ENCODE results near the gene ARHGAP31. TPM values are rescaled to one million over a fixed set of nuclear protein-coding genes. Genes with fewer than 3 reads are reported as not detected.

The ARHGAP31 gene
- total RNA-seq, 1 donor = 15.1 TPM

GRCh38 chr3:119310071-119310470, 15.9 kb downstream of the ARHGAP31 start:
- H3K4me3 ChIP-seq (ENCODE audit: low read depth, low read length) = no peak overlapping the region
- DNase-seq (ENCODE audit: low read depth) = peak; percentile 93

GRCh38 chr3:119311081-119311925, 17.1 kb downstream of the ARHGAP31 start:
- TF ChIP-seq, protein P1, sequence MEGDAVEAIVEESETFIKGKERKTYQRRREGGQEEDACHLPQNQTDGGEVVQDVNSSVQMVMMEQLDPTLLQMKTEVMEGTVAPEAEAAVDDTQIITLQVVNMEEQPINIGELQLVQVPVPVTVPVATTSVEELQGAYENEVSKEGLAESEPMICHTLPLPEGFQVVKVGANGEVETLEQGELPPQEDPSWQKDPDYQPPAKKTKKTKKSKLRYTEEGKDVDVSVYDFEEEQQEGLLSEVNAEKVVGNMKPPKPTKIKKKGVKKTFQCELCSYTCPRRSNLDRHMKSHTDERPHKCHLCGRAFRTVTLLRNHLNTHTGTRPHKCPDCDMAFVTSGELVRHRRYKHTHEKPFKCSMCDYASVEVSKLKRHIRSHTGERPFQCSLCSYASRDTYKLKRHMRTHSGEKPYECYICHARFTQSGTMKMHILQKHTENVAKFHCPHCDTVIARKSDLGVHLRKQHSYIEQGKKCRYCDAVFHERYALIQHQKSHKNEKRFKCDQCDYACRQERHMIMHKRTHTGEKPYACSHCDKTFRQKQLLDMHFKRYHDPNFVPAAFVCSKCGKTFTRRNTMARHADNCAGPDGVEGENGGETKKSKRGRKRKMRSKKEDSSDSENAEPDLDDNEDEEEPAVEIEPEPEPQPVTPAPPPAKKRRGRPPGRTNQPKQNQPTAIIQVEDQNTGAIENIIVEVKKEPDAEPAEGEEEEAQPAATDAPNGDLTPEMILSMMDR (IDR thresholded peaks at IDR 0.05; ENCODE audit: insufficient read depth, low read depth, low read length) = no peak
- no peak overlapping the region for H3K4me3 ChIP-seq (ENCODE audit: low read depth, low read length)
- DNase-seq (ENCODE audit: low read depth) = peak; percentile 73

More at GRCh38 chr3:119310071-119310470, 15.9 kb downstream of the ARHGAP31 start:
- TF ChIP-seq, protein P1 (IDR thresholded peaks at IDR 0.05; ENCODE audit: insufficient read depth, low read depth, low read length) = no peak

DNA sequence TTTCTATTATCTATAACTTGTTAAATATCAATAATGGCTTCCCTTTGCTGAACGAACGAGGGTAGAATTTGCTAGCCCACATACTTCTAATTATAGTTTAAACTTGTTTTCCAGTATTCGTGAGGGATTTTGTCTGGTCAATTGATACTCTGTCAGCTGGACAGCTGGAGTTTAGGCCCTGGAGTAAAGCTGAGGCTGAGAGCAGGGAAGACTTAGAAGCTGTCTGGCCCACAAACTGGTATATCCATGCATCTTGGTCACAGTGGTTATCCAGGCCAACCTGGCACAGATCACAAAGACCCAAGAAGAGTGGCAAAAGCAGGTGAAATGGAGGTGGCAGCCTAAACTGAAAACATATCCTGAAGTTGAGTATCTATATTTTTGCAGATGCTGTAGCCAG, 19.3 kb downstream of the ARHGAP31 start:
- TF ChIP-seq, protein P1 (IDR thresholded peaks at IDR 0.05; ENCODE audit: insufficient read depth, low read depth, low read length) = no peak
- DNase-seq (ENCODE audit: low read depth) = no peak
- H3K4me3 ChIP-seq (ENCODE audit: low read depth, low read length) = no peak overlapping the region

DNA sequence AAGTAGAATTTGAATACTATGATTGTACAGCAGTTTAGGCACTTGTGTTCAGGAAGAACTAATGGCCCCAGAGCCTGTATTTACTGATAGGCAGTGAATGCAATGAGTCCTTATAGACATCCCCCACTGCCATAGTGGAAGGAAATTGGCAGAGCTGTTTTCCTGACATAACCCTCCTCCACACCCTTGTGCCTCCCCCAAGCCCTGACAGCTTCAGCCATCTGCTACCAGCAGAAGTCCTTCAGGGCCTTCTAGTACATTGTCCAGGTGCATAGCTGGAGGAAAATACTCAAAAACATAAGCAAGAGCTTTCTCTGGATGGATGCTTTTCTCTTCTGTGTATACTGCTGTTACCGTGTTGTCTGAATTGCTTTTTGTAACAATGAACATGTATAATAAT, 20.6 kb downstream of the ARHGAP31 start:
- no peak overlapping the region for H3K4me3 ChIP-seq (ENCODE audit: low read depth, low read length)
- TF ChIP-seq, protein P1 (IDR thresholded peaks at IDR 0.05; ENCODE audit: insufficient read depth, low read depth, low read length) = no peak
- no peak for DNase-seq (ENCODE audit: low read depth)

GRCh38 chr3:119315600-119316312, 21.6 kb downstream of the ARHGAP31 start:
- no peak overlapping the region for H3K4me3 ChIP-seq (ENCODE audit: low read depth, low read length)
- TF ChIP-seq, protein P1 (IDR thresholded peaks at IDR 0.05; ENCODE audit: insufficient read depth, low read depth, low read length) = no peak
- DNase-seq (ENCODE audit: low read depth) = peak; percentile 53

GRCh38 chr3:119316313-119316670, 22.1 kb downstream of the ARHGAP31 start:
- no peak for DNase-seq (ENCODE audit: low read depth)
- TF ChIP-seq, protein P1 (IDR thresholded peaks at IDR 0.05; ENCODE audit: insufficient read depth, low read depth, low read length) = no peak
- no peak overlapping the region for H3K4me3 ChIP-seq (ENCODE audit: low read depth, low read length)

Measured in fibroblast of villous mesenchyme (primary cell).